Measurements from ENCODE around the gene ZFAND6. TPM values are rescaled to one million over a fixed set of nuclear protein-coding genes. Genes with fewer than 3 reads are reported as not detected.

ZFAND6 gene
- total RNA-seq, 1 experiment from 2014 or later = 89.7 TPM

DNA sequence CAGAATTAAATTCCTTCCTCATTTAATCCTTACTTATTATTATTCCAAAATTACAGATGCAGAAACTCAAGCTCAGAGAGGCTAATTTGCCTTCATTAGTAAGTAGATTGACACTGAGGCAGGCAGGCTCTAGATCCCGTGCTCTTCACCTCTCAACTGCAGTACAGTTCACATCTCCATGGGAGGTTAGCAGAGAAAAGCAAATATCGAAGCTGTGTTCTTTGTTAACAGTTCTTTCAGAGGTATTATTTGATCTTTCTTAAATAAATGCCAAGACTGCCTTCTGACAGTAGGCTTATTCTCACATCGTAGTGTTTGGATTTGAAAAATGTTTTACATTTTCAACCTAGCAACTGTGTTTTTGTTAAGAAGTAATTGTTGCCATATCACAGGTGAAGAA lies 77.4 kb downstream of the ZFAND6 start:
- no peaks in the 10 kb centered on the region for H3K9me3 Mint-ChIP-seq
- no peak overlapping the region for H4K91ac ChIP-seq (ENCODE audit: insufficient read length, low read depth, low read length)
- no peak overlapping the region for H3K56ac ChIP-seq (ENCODE audit: insufficient read length, low read depth, low read length)
- H3K9me3 ChIP-seq (ENCODE audit: control insufficient read depth, low read depth, low read length) = no peaks in the 10 kb centered on the region
- H2BK12ac ChIP-seq (ENCODE audit: insufficient read length, low read depth, low read length) = no peak overlapping the region
- H4K8ac ChIP-seq (replicated peaks; ENCODE audit: insufficient read length, low read depth, low read length) = no peak overlapping the region
- H2BK5ac ChIP-seq (ENCODE audit: insufficient read length, low read length) = no peak overlapping the region
- no peak overlapping the region for H3T11ph ChIP-seq (ENCODE audit: low read length)
- H3K79me2 ChIP-seq (ENCODE audit: insufficient read depth, low read length) = no peaks in the 10 kb centered on the region
- no peak overlapping the region for H2BK15ac ChIP-seq (ENCODE audit: low read depth, low read length)
- no peak overlapping the region for H3K4me3 Mint-ChIP-seq
- H3K23ac ChIP-seq (ENCODE audit: insufficient read length, low read depth, low read length) = no peak overlapping the region
- no peak overlapping the region for H2AK5ac ChIP-seq (ENCODE audit: insufficient read length, low read length)
- no peaks in the 10 kb centered on the region for H3K4me1 Mint-ChIP-seq
- no peak overlapping the region for H3K18ac ChIP-seq (ENCODE audit: insufficient read length, low read depth, low read length)
- H2BK120ac ChIP-seq (ENCODE audit: low read depth, low read length, poor library complexity, severe bottlenecking) = no peak overlapping the region
- no peaks in the 10 kb centered on the region for H3K27me3 Mint-ChIP-seq (ENCODE audit: low read depth)
- no peak overlapping the region for H3K27ac Mint-ChIP-seq
- DNase-seq = no peak
- H3K23me2 ChIP-seq (ENCODE audit: insufficient read length, low read depth, low read length, poor library complexity, severe bottlenecking) = no peaks in the 10 kb centered on the region
- TF ChIP-seq, protein P1, sequence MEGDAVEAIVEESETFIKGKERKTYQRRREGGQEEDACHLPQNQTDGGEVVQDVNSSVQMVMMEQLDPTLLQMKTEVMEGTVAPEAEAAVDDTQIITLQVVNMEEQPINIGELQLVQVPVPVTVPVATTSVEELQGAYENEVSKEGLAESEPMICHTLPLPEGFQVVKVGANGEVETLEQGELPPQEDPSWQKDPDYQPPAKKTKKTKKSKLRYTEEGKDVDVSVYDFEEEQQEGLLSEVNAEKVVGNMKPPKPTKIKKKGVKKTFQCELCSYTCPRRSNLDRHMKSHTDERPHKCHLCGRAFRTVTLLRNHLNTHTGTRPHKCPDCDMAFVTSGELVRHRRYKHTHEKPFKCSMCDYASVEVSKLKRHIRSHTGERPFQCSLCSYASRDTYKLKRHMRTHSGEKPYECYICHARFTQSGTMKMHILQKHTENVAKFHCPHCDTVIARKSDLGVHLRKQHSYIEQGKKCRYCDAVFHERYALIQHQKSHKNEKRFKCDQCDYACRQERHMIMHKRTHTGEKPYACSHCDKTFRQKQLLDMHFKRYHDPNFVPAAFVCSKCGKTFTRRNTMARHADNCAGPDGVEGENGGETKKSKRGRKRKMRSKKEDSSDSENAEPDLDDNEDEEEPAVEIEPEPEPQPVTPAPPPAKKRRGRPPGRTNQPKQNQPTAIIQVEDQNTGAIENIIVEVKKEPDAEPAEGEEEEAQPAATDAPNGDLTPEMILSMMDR (conservative IDR thresholded peaks at IDR 0.05) = no peak
- no peak overlapping the region for H4K5ac ChIP-seq (ENCODE audit: insufficient read length, low read depth, low read length)
- no peak overlapping the region for H3K27ac ChIP-seq (ENCODE audit: insufficient read length, low read depth, low read length)
- WGBS (ENCODE audit: extremely low coverage, insufficient read length, low lambda C conversion rate) = no CpG with 5 or more reads among the region's 3 CpGs
- H3K36me3 Mint-ChIP-seq (ENCODE audit: insufficient read depth in 1 of 3, low read depth in 3 of 3) = peaks cover 0 to 35% (median 27%) of the 10 kb centered on the region in 3 experiments; a peak in 5 of 7 replicates
- no peaks in the 10 kb centered on the region for H4K20me1 ChIP-seq (ENCODE audit: control insufficient read depth, insufficient read depth, insufficient read length)
- H3K4me2 ChIP-seq (ENCODE audit: insufficient read depth, insufficient read length, low read length) = no peak overlapping the region
- H2BK20ac ChIP-seq (ENCODE audit: low read depth, low read length, poor library complexity, severe bottlenecking) = no peak overlapping the region
- H3K27me3 ChIP-seq (ENCODE audit: insufficient read depth, low read length) = no peaks in the 10 kb centered on the region
- no peaks in the 10 kb centered on the region for H3K79me1 ChIP-seq (ENCODE audit: insufficient read depth, low read depth, low read length, poor library complexity, severe bottlenecking)
- no peak overlapping the region for H3K4ac ChIP-seq (ENCODE audit: low read depth, low read length)
- no peaks in the 10 kb centered on the region for H3K4me1 ChIP-seq (ENCODE audit: insufficient read depth, low read length)
- H2AFZ ChIP-seq (ENCODE audit: low read length) = no peak overlapping the region
- H3K14ac ChIP-seq (ENCODE audit: insufficient read depth, low read length) = no peak overlapping the region
- H3K9ac ChIP-seq (ENCODE audit: extremely low read depth, insufficient read length, low read length) = no peak overlapping the region

All from H9 (cell line).